HepG2 (cell line): ENCODE measurements around the gene ZMYM4. TPM values are rescaled to one million over a fixed set of nuclear protein-coding genes. Genes with fewer than 3 reads are reported as not detected.

Source experiments
- ATAC-seq: fragments of 200-7000 bp; cut with Tn5 transposase; 3 replicates; pipeline ENCODE4 v1.9.1; 2020; ENCODE audit warnings: mild to moderate bottlenecking, moderate library complexity
- BruUV-seq: library from RNA; stranded (reverse); fragments of 400-500 nt; replicated peaks from 2 replicates; lab custom pipeline; 2021; lab: Mats Ljungman, UMichigan
- CTCF ChIA-PET: fragments of 300-600 bp; formaldehyde crosslinking; extraction: SDS; loops from one replicate; lab custom pipeline; 2021; ENCODE audit warnings: low total read pairs, inconsistent platforms, low intra/inter-chr PET ratio; lab: Yijun Ruan, JAX
- POLR2A ChIA-PET: fragments of 350-600 bp; sonication (Branson Sonifier 250); formaldehyde crosslinking; loops from one replicate; lab custom pipeline; 2020; ENCODE audit warnings: antibody characterized with exemption, inconsistent platforms; lab: Yijun Ruan, JAX
- DNase-seq: peaks from one replicate; pipeline ENCODE4 v3.0.0-alpha.2; 2015; ENCODE audit warnings: low spot score
- FAIRE-seq: peaks from 3 replicates; lab custom pipeline; 2011; peaks lifted over from hg19 to GRCh38; lab: Jason Lieb, UNC
- H2AFZ ChIP-seq: one replicate; pipeline ENCODE4 v1.6.1; 2011; ENCODE audit warnings: low read length, inconsistent platforms
- H3K27ac ChIP-seq: fragments of 300-600 bp; 3 replicates; pipeline ENCODE4 v1.8.0; 2011; ENCODE audit warnings: mixed run types, mild to moderate bottlenecking, mixed read lengths, low read length, inconsistent platforms; ENCODE audit not compliant: insufficient read depth; ENCODE audit errors: extremely low read length
- H3K27me3 ChIP-seq, 2 experiments: fragments of 200-600 bp in 1 of 2; 2 replicates in 1 of 2; 3 replicates in 1 of 2; pipeline versions ENCODE4 v1.6.0 to v1.8.0; 2011; ENCODE audit warnings: low read length in 2 of 2, mild to moderate bottlenecking in 2 of 2, moderate library complexity in 2 of 2, inconsistent platforms in 1 of 2; ENCODE audit not compliant: insufficient read depth in 2 of 2, control insufficient read depth in 1 of 2
- H3K36me3 ChIP-seq, 2 experiments: fragments of 200-600 bp in 1 of 2; replicated peaks in 1 of 2; 2 replicates in 1 of 2; 3 replicates in 1 of 2; pipeline versions ENCODE4 v1.5.1 to v1.8.0; 2011; ENCODE audit warnings: low read length in 2 of 2, inconsistent platforms in 1 of 2; ENCODE audit not compliant: insufficient read depth in 2 of 2, control insufficient read depth in 1 of 2
- H3K4me1 ChIP-seq: 2 replicates; pipeline ENCODE4 v1.5.1; 2012; ENCODE audit warnings: low read length, inconsistent platforms; ENCODE audit not compliant: insufficient read depth
- H3K4me2 ChIP-seq: 2 replicates; pipeline ENCODE4 v1.6.0; 2011; ENCODE audit warnings: low read depth, low read length, inconsistent platforms
- H3K4me3 ChIP-seq, 3 experiments: fragments of 200-600 bp in 1 of 3; sonication (generic), shearing (Covaris generic) in 1 of 3; replicated peaks in 1 of 3; 2 replicates each; pipeline ENCODE4 v1.5.1; 2011 to 2016; ENCODE audit warnings: low read length in 3 of 3, inconsistent platforms in 2 of 3, low read depth in 2 of 3, mild to moderate bottlenecking in 2 of 3, control low read depth in 1 of 3, mixed read lengths in 1 of 3; ENCODE audit not compliant: insufficient read depth in 1 of 3
- H3K79me2 ChIP-seq: one replicate; pipeline ENCODE4 v1.6.1; 2011; ENCODE audit warnings: low read length, inconsistent platforms; ENCODE audit not compliant: insufficient read depth
- H3K9ac ChIP-seq: 2 replicates; pipeline ENCODE4 v1.6.0; 2011; ENCODE audit warnings: mild to moderate bottlenecking, low read depth, low read length, inconsistent platforms; ENCODE audit not compliant: insufficient read depth
- H3K9me3 ChIP-seq: 2 replicates; pipeline ENCODE4 v1.5.1; 2012; ENCODE audit warnings: mild to moderate bottlenecking, low read length
- H4K20me1 ChIP-seq: 2 replicates; pipeline ENCODE4 v1.6.0; 2011; ENCODE audit warnings: inconsistent platforms, mild to moderate bottlenecking, low read length, moderate library complexity; ENCODE audit not compliant: insufficient read depth
- AHR ChIP-seq: IDR thresholded peaks from 2 replicates; pipeline ENCODE4 v1.6.1; 2018; ENCODE audit warnings: missing genetic modification reagents, missing compliant biosample characterization
- ARID5B ChIP-seq: IDR thresholded peaks from 2 replicates; pipeline ENCODE4 v1.4.0; 2020; ENCODE audit warnings: mild to moderate bottlenecking, missing genetic modification reagents
- ATM ChIP-seq: fragments of 450-650 bp; IDR thresholded peaks from 2 replicates; pipeline ENCODE4 v1.7.1; 2017; ENCODE audit warnings: mild to moderate bottlenecking, borderline replicate concordance
- CEBPZ ChIP-seq: IDR thresholded peaks from 2 replicates; pipeline ENCODE4 v1.6.1; 2012; ENCODE audit warnings: low read length, improper control_type of control experiment
- GZF1 ChIP-seq: sonication (generic); formaldehyde crosslinking; IDR thresholded peaks from 2 replicates; pipeline ENCODE4 v1.5.1; 2020; ENCODE audit warnings: mild to moderate bottlenecking, missing genetic modification reagents
- HDAC6 ChIP-seq: fragments of 200-600 bp; sonication (generic); IDR thresholded peaks from 2 replicates; pipeline ENCODE4 v1.7.0; 2017; ENCODE audit warnings: mild to moderate bottlenecking, antibody characterized with exemption, low read length, low read depth
- HOXA9 ChIP-seq: sonication (generic); formaldehyde crosslinking; IDR thresholded peaks from 2 replicates; pipeline ENCODE4 v1.8.1; 2022; ENCODE audit warnings: missing genetic modification reagents, mild to moderate bottlenecking, moderate library complexity, borderline replicate concordance
- PCBP1 ChIP-seq: fragments of 200-400 bp; formaldehyde crosslinking; IDR thresholded peaks from 2 replicates; pipeline ENCODE4 v1.6.1; 2017; ENCODE audit warnings: mild to moderate bottlenecking, low read depth, low read length, borderline replicate concordance
- RBM22 ChIP-seq: fragments of 200-400 bp; formaldehyde crosslinking; optimal IDR thresholded peaks from 2 replicates; pipeline ENCODE3; 2017; ENCODE audit warnings: mild to moderate bottlenecking, low read length, moderate library complexity
- SP5 ChIP-seq: IDR thresholded peaks from 2 replicates; pipeline ENCODE4 v1.6.1; 2016; ENCODE audit warnings: low read depth, borderline replicate concordance
- TCF7 ChIP-seq: sonication (generic); IDR thresholded peaks from 2 replicates; pipeline ENCODE4 v1.6.1; 2016; ENCODE audit warnings: antibody characterized with exemption, low read depth
- ZBTB20 ChIP-seq: sonication (generic); formaldehyde crosslinking; IDR thresholded peaks from 2 replicates; pipeline ENCODE4 v1.8.1; 2023; ENCODE audit warnings: missing genetic modification reagents, low read depth, mild to moderate bottlenecking, borderline replicate concordance
- ZNF589 ChIP-seq: sonication (generic); formaldehyde crosslinking; conservative IDR thresholded peaks from 2 replicates; pipeline ENCODE4 v1.8.0; 2022; ENCODE audit warnings: mild to moderate bottlenecking, moderate library complexity, missing genetic modification reagents
- WGBS: methylation state at CpG from one replicate; pipeline ENCODE4 v1.1.6; 2017; ENCODE audit warnings: low lambda C conversion rate; 5-methylcytosine and 5-hydroxymethylcytosine counted together
- in situ Hi-C: cut with HindIII; loops from 2 replicates; pipeline ENCODE4 v1.10.0; 2017; ENCODE audit warnings: low pct_unique_long_range_greater_than_20kb; ENCODE audit not compliant: extremely low pct_ligation_motif_present
- intact Hi-C: fragments of 100-400 bp; cut with micrococcal nuclease; formaldehyde crosslinking; loops from one replicate; pipeline ENCODE4 v1.10.0; 2022; ENCODE audit not compliant: unreplicated experiment
- polyA plus RNA-seq, 8 experiments: library from polyadenylated mRNA; depleted of rRNA in 3 of 8; stranded (reverse) in 7 of 8; unstranded in 1 of 8; fragments of >200 nt; fragmentation: Illumina TruSeq in 4 of 8; extraction: Trizol in 4 of 8; gene quantifications; 2 replicates each; pipeline versions ENCODE4 v1.2.1 to v1.2.3, GENCODE V29; 2011 to 2016; ENCODE audit warnings: low read depth in 4 of 8, missing spikeins in 1 of 8, mixed read lengths in 1 of 8; ENCODE audit not compliant: insufficient read depth in 1 of 8
- total RNA-seq, 5 experiments: library from RNA; depleted of rRNA; stranded (reverse); fragments of >200 nt; fragmentation: Illumina TruSeq; extraction: Trizol; gene quantifications; 2 replicates each; pipeline ENCODE4 v1.2.3, GENCODE V29; 2016; ENCODE audit warnings: low read depth in 1 of 5
- TF ChIP-seq, protein P1 (sequence below): sonication (generic); formaldehyde crosslinking; IDR thresholded peaks from 2 replicates; pipeline ENCODE4 v1.4.0; 2020; ENCODE audit warnings: missing genetic modification reagents

The ZMYM4 gene
- total and polyA plus RNA-seq, 2 of the 13 experiments (the other 11 are each of a cell fraction or from before 2014, with no cell fraction given), result 13.9 to 37.6 TPM

GRCh38 chr1:35261412-35262120, 6.9 kb upstream of the ZMYM4 start (continued):
- TF ChIP-seq ARID5B (CRISPR knock-in tag) (no peak), SP5 (CRISPR knock-in tag) (no peak), ATM (no peak)

- DNase-seq, result no peak
- no peak for ATAC-seq
- H2AFZ ChIP-seq, result no peak overlapping the region
- no TSS peak for BruUV-seq
- H3K4me1 ChIP-seq, result peaks cover 36% of the 10 kb centered on the region
- ChIA-PET CTCF (no interaction called here), POLR2A (no interaction called here)
- no peak overlapping the region for H3K4me3 ChIP-seq
- no peak overlapping the region for H3K9ac ChIP-seq
- WGBS, result 41% methylated on average over 5 of the region's 5 CpGs
- in situ Hi-C loops, result no loop called here
- no peaks in the 10 kb centered on the region for H3K9me3 ChIP-seq
- H3K27ac ChIP-seq, result no peak overlapping the region
- intact Hi-C loops, result no loop called here
- H3K36me3 ChIP-seq, result no peaks in the 10 kb centered on the region
- H4K20me1 ChIP-seq, result no peaks in the 10 kb centered on the region
- no peaks in the 10 kb centered on the region; a peak in 1 of 5 replicates for H3K27me3 ChIP-seq
- H3K4me2 ChIP-seq, result no peak overlapping the region; the same call in 1 of the 2 replicates
- peaks cover under 1% of the 10 kb centered on the region for H3K79me2 ChIP-seq
- no peak for FAIRE-seq
- TF ChIP-seq GZF1 (CRISPR knock-in tag), result no peak
- no peak for TF ChIP-seq TCF7
- TF ChIP-seq AHR, result no peak
- TF ChIP-seq CEBPZ, result no peak
- TF ChIP-seq, protein P1, sequence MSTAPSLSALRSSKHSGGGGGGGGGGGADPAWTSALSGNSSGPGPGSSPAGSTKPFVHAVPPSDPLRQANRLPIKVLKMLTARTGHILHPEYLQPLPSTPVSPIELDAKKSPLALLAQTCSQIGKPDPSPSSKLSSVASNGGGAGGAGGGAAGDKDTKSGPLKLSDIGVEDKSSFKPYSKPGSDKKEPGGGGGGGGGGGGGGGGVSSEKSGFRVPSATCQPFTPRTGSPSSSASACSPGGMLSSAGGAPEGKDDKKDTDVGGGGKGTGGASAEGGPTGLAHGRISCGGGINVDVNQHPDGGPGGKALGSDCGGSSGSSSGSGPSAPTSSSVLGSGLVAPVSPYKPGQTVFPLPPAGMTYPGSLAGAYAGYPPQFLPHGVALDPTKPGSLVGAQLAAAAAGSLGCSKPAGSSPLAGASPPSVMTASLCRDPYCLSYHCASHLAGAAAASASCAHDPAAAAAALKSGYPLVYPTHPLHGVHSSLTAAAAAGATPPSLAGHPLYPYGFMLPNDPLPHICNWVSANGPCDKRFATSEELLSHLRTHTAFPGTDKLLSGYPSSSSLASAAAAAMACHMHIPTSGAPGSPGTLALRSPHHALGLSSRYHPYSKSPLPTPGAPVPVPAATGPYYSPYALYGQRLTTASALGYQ, result no peak
- TF ChIP-seq RBM22, result no peak
- TF ChIP-seq ZBTB20 (CRISPR knock-in tag), result no peak
- no peak for TF ChIP-seq HDAC6
- no peak for TF ChIP-seq ZNF589 (CRISPR knock-in tag)
- TF ChIP-seq HOXA9 (CRISPR knock-in tag), result no peak
- TF ChIP-seq PCBP1, result no peak
These were observed 4.5 kb upstream of the ZMYM4 start for GRCh38 chr1:35264035-35264434.
